Glutamatergic neuron (in vitro differentiated cells): ENCODE measurements around the gene ZNF580. TPM values are rescaled to one million over a fixed set of nuclear protein-coding genes. Genes with fewer than 3 reads are reported as not detected.

ENCODE experiments used
- DNase-seq: peaks from one replicate; pipeline ENCODE4 v3.0.0; 2022
- H3K27ac Mint-ChIP-seq: one replicate; pipeline ENCODE4 v1.8.0; 2020; ENCODE audit warnings: mild to moderate bottlenecking, mixed read lengths, inconsistent platforms; ENCODE audit not compliant: unreplicated experiment
- H3K27me3 Mint-ChIP-seq: one replicate; pipeline ENCODE4 v1.8.0; 2020; ENCODE audit warnings: mild to moderate bottlenecking, moderate library complexity, mixed read lengths, inconsistent platforms; ENCODE audit not compliant: unreplicated experiment
- H3K36me3 Mint-ChIP-seq: one replicate; pipeline ENCODE4 v1.8.0; 2020; ENCODE audit warnings: mild to moderate bottlenecking, mixed read lengths, inconsistent platforms; ENCODE audit not compliant: unreplicated experiment
- H3K4me1 Mint-ChIP-seq: one replicate; pipeline ENCODE4 v1.8.0; 2020; ENCODE audit warnings: mild to moderate bottlenecking, low read depth, mixed read lengths, inconsistent platforms; ENCODE audit not compliant: unreplicated experiment
- H3K4me3 Mint-ChIP-seq: one replicate; pipeline ENCODE4 v1.8.0; 2020; ENCODE audit warnings: mild to moderate bottlenecking, mixed read lengths, inconsistent platforms; ENCODE audit not compliant: unreplicated experiment
- H3K9me3 Mint-ChIP-seq: one replicate; pipeline ENCODE4 v1.8.0; 2020; ENCODE audit warnings: mild to moderate bottlenecking, moderate library complexity, mixed read lengths, inconsistent platforms; ENCODE audit not compliant: unreplicated experiment
- total RNA-seq: library from RNA; stranded (reverse); fragmentation: NEBNext Ultra II Directional; extraction: Animal tissue kit (Norgen Biotek cat#: 25700); gene quantifications from one replicate; pipeline ENCODE4 v1.2.1, GENCODE V29; 2021; ENCODE audit not compliant: unreplicated experiment
- TF ChIP-seq, protein P1 (sequence below): fragments of 200-600 bp; sonication (generic); IDR thresholded peaks from one replicate; pipeline ENCODE4 v1.5.0; 2021; ENCODE audit not compliant: partially characterized antibody, unreplicated experiment

The ZNF580 gene
- total RNA-seq, 1 donor from 2014 or later = 43.6 TPM

DNA sequence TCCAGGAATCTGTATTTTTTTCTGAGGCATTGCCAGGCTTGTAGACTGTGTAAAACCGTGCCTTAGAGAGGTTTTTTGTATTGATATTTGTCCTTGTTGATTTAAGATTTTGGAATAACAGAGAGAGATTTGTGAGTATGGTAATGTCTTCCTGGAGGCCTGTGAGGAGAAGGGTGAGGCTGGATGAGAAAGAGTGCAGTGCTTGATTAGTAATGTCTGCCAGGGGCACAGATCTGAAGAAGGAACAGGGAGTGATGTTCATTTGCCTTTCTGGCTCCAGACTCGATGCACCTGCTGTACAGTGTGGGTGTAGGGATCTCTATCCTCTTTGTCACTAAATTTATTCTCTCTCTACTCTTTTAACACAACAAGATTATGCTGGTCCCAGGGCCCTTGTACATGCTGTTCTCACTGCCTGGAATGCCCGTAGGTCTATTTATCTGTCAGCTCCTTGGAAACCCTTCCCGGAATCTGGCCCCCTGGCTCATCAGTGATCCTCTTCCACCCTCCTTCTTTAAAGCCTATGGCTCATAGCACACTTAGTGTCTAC lies 45.7 kb upstream of the ZNF580 start:
- Mint-ChIP-seq H3K27ac (no peak overlapping the region), H3K36me3 (peaks cover 27% of the 10 kb centered on the region), H3K9me3 (peaks cover 19% of the 10 kb centered on the region), H3K4me3 (no peak overlapping the region), H3K27me3 (peaks cover 18% of the 10 kb centered on the region), H3K4me1 (peaks cover 5% of the 10 kb centered on the region)
- TF ChIP-seq, protein P1, sequence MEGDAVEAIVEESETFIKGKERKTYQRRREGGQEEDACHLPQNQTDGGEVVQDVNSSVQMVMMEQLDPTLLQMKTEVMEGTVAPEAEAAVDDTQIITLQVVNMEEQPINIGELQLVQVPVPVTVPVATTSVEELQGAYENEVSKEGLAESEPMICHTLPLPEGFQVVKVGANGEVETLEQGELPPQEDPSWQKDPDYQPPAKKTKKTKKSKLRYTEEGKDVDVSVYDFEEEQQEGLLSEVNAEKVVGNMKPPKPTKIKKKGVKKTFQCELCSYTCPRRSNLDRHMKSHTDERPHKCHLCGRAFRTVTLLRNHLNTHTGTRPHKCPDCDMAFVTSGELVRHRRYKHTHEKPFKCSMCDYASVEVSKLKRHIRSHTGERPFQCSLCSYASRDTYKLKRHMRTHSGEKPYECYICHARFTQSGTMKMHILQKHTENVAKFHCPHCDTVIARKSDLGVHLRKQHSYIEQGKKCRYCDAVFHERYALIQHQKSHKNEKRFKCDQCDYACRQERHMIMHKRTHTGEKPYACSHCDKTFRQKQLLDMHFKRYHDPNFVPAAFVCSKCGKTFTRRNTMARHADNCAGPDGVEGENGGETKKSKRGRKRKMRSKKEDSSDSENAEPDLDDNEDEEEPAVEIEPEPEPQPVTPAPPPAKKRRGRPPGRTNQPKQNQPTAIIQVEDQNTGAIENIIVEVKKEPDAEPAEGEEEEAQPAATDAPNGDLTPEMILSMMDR = no peak
- DNase-seq = no peak

DNA sequence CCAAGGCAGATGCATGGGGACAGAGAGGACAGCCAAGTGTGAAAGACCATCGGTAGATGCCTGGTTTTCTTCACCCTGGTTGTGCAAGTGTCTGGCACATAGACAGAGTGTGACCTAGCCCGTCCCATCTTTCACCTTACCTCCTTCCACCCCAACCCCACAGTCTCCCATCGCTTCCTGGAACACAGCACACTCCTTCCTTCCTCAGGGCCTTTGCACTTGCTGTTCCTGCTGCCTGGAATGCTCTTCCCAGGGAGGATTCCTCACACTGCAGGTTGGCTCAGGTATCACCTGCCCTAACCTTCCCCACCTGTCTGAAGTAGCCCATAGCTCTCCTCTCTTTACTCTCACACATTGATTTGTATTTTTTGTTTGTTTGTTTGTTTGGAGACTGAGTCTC lies 44.5 kb upstream of the ZNF580 start:
- H3K27ac Mint-ChIP-seq = peak overlapping the region; percentile 28
- H3K4me3 Mint-ChIP-seq = no peak overlapping the region
- DNase-seq = no peak
- TF ChIP-seq, protein P1 = no peak
- peaks cover 15% of the 10 kb centered on the region for H3K27me3 Mint-ChIP-seq
- peaks cover 27% of the 10 kb centered on the region for H3K36me3 Mint-ChIP-seq
- H3K4me1 Mint-ChIP-seq = peaks cover 8% of the 10 kb centered on the region
- peaks cover 24% of the 10 kb centered on the region for H3K9me3 Mint-ChIP-seq

DNA sequence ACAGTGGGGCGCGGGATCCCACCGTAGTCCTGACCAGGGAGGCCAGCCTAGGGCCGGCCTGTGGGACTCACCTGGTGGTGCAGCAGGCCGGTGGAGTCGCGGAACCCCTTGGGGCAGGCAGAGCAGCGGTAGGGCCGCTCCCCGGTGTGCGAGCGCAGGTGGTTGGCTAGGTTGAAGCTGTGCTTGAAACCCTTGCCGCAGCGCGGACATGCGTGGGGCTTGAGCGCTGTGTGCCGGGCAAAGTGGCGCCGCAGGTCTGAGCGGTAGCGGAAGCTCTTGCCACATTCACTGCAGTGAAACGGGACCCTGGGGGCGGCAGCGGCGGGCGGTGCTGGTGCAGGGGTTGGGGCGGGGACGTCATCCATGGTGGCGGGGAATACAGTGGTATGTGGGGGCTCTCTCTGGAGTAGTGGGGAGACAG lies 43.3 kb upstream of the ZNF580 start:
- H3K36me3 Mint-ChIP-seq = peaks cover 27% of the 10 kb centered on the region
- H3K27me3 Mint-ChIP-seq = peaks cover 9% of the 10 kb centered on the region
- TF ChIP-seq, protein P1 = no peak
- no peak overlapping the region for H3K4me3 Mint-ChIP-seq
- DNase-seq = no peak
- peaks cover 24% of the 10 kb centered on the region for H3K9me3 Mint-ChIP-seq
- H3K27ac Mint-ChIP-seq = no peak overlapping the region
- peaks cover 8% of the 10 kb centered on the region for H3K4me1 Mint-ChIP-seq

DNA sequence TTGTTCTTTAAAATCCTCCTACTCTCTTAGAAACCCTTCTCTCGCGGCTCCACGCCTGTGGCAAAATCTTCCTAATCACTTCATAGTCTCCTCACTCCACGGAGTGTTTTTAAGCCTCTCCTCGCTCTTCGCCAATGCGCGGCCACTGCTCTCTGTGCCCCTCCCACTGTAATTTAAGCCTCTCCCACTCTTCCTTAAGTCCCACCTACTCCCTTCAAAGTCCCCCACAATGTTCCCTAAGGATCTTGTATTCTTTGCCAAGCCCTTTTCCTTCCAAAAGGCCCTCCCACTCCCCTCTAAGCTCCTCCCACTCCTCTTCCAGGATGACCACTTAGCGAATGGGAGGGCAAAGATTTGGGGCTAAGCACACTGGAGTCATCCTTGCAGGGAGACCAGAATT lies 42.8 kb upstream of the ZNF580 start:
- Mint-ChIP-seq H3K4me1 (peaks cover 8% of the 10 kb centered on the region), H3K36me3 (peaks cover 27% of the 10 kb centered on the region), H3K4me3 (peak overlapping the region; percentile 55), H3K27me3 (peaks cover 9% of the 10 kb centered on the region), H3K9me3 (peaks cover 24% of the 10 kb centered on the region), H3K27ac (peak overlapping the region; percentile 48)
- TF ChIP-seq, protein P1 = no peak
- DNase-seq = no peak

DNA sequence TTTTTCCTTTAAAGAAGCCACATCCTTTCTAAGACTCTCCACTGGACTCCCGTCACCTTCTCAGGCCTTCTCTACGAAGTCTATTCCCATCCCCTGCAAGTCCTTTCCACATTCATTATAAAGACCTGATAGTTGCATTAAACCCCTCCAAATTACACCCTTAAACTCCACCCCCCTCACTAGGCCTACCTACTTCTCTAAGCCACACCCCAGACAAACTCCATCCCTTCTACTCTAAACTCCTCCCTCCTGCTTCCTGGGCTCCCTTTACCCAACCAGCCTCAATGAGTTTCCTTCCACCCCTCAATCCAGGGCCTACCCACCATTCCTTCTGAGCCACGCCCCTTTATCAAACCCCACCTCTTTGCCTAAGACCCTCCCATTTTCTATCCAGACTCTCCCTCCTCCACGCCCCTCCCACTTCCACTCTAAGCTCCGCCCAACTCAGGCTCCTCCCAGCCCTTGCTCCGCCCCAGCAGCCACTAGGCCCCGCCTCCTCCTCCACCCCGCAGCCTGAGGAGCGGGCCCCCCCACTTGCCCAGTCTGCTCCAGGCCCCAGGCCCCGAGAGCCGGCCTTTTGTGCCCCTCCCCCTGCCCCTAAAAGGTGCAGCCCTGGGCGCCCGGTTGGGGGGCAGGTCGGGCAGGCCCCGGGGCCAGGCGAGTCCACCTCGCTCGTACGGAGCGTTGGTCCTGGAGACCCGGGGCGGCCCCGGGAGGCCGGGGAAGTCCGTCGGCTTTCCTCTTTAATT lies 41.9 kb upstream of the ZNF580 start:
- peaks cover 27% of the 10 kb centered on the region for H3K36me3 Mint-ChIP-seq
- DNase-seq = peak; percentile 97
- peaks cover 22% of the 10 kb centered on the region for H3K9me3 Mint-ChIP-seq
- H3K27ac Mint-ChIP-seq = peak overlapping the region; percentile 100
- H3K27me3 Mint-ChIP-seq = peaks cover 13% of the 10 kb centered on the region
- H3K4me1 Mint-ChIP-seq = peaks cover 8% of the 10 kb centered on the region
- peak overlapping the region; percentile 95 for H3K4me3 Mint-ChIP-seq
- TF ChIP-seq, protein P1 = no peak
